CMK (cell line): ENCODE data around the gene SNAI3.

Experiments used
- DNase-seq: peaks from one replicate; pipeline ENCODE4 v3.0.0-alpha.2; 2010; ENCODE audit warnings: low read depth

The SNAI3 gene

DNA sequence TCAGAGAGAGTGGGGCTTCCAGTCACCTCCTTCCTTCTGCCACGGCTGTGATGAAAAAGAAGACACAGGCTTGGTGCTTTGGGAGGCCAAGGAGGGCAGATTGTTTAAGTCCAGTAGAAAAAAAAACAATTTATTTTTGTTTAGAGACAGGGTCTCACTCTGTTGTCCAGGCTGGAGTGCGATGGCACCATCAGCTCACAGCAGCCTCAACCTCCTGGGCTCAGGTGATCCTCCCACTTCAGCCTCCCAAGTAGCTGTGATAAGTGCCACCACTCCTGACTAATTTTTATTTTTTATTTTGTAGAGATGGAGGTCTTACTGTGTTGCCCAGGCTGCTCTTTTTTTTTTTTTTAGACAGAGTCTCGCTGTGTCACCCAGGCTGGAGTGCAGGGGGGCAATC, 20.7 kb downstream of the SNAI3 start:
- DNase-seq: no peak

DNA sequence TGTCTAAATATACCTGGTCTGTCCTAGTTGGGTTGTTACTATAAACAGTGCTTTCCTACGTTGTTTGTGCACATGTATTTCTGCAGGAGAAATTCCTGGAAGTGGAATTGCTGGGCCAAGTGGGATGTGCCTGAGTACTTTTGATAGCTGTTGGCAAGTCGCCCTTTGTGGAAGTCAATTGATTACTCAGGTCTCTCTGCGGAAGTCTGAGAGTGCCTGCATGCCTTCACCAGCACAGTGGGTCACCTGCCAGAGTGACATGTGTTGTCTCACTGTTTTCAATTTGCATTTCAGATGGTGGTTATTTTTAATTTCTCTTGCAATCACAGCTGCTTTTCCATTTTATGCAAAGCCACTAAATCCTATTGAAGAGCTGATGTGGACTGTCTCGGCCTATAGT, 21.2 kb downstream of the SNAI3 start:
- DNase-seq: no peak

DNA sequence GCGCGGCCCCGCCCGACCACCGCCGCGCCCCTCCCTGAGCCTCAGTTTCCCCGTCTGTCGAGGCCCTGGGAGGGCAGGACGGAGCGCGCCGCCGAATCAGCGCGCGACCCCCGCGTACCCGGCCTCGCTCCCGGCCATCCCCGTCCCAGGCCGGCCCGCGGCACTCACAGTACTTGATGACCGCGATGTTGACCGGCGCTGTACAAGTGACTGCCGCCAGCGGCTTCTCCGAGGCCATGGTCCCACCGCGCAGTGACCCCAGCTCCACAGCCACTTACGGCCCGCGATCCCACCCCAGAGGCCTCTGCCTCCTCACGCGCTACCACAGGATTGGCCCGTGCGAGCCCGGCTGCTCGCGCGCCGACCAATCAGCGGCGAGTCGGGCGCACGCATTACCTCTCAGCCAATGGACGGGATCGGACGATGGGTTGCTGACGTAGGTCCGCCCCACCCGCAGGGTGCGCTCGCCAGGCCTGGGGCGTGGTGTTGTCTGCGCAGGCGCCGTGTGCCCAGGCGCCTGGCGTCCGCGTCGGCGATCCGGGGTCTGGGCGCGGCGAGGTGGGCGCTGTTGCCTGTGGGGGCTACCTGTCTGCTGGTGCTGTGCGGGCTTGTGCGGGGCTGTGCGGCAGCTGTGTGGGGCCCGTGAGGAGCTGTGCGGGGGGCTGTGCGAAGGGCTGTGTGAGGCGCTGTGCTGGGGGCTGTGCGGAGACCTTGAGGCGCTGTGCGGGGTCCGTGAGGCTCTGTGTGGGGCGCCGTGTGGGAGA, 23.3 kb downstream of the SNAI3 start, which contains the start of gene MVD:
Gene MVD, minus strand, starts transcription at position 249 of the 764 bp plus-strand sequence. Its CDS starts 11 bp downstream, at position 238.
- peak; percentile 98 for DNase-seq

DNA sequence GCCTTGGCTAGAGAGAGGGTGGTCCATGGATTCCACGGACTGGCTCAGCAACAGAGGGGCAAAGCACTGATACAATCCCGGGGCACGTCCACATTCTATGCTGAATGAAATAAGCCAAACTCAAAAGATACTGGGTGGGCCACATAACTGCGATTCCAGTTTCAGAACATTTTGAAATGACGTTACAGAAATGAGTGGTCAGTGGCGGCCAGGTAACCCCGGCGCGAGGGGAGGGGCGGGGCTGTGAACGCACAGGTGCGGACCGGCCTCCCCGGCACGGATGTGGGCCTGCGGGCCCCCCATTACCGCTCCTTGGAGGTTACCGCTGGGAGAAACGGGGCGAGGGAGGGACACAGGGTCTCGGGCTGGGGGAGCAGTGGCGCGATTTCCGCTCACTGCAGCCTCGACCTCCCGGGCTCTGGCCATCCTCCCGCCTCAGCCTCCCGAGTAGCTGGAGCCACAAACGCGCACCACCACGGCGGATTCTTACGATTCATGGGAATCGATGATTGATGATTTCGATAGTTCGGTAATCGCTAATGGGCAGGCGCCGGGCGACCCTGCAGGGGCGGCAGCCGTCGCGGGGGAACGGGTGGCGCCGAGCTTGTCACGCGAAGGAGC, 24.0 kb downstream of the SNAI3 start:
- DNase-seq: no peak

DNA sequence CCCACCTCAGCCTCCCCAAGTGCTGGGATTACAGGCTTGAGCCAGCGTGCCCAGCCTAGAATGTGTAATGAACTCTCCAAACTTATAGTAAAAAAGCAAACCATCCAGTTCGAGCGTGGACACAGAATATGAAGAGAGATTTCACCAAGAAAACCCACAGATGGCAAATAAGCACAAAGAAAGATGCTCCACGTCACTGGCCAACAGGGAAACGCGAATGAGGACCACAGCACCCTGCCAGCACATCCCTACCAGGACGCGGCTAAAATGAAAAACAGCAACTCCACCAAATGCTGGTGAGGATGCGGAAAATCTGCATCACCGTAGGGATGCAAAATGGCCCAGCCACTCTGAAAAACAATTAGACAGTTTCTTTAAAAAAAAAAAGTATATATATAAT, 24.8 kb downstream of the SNAI3 start:
- DNase-seq: no peak

DNA sequence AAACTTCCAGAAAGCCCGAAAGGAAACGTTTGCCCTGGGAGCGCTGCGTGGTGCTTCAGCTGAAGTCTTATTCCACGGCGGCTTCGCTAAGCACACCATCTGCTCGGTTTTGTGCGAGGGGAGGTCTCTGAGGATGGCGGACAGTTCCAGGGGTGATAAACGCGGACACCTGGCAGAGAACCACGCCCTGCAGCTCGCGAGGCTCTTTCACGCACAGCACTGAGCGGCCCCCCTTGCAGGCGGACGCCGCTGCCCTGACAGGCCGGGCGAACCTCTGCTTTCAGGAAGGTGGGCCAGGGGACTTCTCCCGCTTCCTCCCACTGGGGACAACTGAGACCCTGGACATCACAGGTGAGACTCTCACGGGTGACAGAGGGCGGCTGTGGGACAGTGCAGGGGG, 27.1 kb downstream of the SNAI3 start:
- DNase-seq: no peak

DNA sequence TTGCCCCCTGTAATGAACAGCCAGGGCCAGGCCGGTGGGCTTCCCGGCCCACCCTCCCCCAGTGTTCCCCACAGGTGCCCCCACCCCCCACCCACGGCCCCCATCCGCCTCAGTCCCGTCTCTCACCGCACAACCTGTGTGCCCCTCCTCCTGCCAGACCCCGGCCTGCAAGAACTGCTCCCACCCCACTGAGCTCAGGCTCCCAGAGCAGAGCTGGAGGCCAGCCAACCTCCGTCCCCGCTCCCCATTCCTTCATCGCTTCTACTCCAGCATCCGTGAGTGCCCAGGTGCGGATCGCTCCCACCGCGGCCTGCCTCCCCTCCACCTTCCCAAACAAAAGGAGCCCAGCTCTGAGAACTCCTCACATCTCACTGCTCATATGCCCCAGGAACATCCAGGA, 27.6 kb downstream of the SNAI3 start:
- DNase-seq: no peak

DNA sequence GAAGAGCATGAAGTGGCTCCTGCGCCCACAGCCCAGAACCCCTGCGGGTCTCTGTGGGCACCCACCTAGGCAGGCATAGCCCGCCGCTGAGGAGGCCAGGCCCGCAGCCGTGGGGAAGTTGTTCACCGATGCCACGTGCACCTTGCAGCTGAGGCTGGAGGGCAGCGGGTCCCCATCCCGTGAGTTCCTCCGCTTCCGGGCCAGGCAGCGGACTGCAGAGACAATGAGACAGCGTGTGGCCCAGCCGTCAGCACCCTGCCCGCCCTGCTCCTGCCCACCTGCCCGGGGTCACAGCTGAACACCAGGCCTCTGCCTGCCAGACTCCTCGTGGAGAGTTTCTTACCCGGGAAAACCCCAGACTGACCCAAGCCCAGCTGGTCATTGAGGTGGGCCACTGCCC, 28.9 kb downstream of the SNAI3 start:
- no peak for DNase-seq

DNA sequence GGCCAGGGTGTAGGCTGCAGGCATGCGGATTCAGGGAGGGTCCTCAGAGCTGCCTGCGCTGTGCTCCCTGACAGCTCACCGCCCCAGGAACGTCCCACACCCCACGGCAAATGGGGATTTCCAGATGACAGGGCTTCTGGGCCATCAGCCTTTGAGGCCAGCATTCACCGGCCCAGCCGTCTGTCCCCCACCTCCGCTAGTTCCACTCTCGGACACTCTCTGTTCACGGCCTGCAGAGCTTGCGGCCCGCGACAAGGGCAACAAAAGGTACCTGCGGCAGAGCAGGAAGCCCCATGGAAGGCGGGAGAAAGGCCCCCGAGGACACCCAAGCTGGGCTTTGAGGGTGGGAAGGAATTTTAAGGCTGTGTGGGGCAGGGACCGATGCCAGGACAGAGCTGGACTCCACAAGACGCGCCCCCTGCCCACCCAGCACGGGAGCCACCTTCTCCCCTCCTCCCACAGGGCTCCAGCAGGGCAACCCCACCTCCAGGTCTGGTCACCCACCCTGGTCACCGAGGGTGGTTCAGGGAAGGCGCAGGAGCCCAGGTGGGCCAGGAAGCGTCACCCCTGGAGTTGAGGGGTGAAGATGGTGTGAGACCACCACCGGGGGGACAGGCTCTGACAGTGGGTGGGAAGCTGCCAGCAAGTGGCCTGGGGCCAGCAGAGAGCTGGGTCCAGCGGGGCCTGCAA, 29.9 kb downstream of the SNAI3 start:
- DNase-seq: no peak

DNA sequence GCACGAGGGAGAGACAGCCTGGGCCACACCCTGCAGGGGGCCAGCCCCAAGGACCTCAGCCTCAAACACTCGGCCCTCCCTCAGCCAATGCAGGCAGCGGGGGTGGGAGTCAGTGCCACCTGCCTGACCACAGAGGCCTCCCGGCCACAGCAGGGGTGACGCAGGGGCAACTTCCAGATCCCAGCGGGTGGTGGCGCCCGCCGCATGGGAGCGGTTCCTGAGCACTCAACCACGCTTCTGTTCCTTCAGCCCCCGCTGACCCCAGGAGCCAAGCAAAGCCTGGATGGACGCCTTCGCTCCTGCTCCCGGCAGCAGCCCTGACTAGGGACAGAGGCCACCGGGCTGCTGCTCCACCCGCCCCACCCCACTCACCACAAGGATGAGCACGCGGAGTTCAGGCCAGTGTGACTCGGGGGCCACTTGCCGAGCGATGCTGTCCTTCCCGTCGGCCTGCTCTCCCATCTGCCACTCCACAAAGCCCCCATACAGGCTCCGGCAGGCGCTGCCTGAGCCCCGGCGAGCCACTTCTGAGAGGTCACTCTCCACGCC, 30.5 kb downstream of the SNAI3 start:
- no peak for DNase-seq

DNA sequence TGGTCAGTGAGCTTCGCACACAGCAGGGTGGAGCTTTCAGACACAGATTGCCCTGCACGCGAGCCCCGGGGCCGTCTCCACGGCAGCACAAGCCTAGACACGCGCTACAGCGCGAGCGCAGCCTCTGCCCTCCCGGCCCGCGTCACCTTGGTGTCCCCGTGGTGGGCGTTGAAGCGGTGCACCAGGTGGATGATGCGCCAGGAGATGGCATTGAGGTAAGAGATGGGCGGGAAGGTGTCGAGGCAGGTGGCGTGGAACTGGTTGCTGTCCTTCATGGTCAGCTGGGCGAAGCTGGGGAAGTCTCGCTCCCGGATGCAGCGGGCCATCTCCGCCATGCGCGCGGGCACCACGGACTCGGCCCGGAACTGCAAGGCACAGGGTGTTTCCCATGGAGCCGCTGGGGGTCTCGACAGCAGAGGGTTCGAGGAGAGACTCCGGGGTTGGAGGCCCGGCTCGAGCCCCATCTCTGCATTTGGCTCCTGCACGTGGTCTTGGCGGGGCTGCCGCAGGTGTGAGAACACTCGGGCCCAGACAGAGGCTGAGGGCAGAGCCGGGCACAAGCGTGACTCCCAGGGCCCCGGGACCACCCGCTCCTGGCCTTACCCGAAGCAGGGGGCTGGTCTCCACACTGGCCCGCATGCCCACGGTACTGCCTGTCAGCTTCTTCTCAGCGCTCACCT, 31.1 kb downstream of the SNAI3 start:
- no peak for DNase-seq

DNA sequence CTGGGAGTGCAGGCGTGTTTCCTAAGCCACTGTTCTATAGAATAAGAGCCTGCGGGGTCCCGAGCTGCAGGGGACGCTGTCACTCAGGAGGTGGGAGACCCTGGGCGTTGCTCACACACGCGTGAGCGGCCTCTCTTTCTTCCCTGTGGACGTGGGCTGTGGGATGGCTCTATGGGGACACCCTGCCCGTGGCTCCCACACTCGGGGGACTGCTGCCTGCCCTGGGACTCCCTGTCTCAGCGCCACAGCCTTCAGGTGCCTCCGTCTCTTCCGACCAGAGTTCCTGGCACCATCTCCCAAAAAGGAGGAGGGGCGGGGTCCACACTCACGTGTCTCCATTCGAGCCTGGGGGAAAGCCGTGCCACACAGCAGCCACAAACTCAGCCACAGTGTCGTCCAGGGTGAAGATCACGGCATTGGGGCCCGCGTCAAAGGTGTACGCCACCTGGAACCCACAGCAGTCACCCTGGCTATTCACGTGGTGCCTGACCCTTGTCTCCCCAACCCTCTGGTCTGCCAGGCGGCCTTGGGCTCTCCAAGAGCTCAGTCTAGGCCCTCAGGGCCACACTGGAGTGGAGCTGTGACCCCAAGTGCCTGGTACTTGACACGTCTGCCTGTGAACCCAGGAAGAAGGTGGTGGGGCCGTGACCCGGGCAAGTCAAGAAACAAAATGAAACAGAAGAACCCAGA, 31.8 kb downstream of the SNAI3 start:
- DNase-seq: no peak

DNA sequence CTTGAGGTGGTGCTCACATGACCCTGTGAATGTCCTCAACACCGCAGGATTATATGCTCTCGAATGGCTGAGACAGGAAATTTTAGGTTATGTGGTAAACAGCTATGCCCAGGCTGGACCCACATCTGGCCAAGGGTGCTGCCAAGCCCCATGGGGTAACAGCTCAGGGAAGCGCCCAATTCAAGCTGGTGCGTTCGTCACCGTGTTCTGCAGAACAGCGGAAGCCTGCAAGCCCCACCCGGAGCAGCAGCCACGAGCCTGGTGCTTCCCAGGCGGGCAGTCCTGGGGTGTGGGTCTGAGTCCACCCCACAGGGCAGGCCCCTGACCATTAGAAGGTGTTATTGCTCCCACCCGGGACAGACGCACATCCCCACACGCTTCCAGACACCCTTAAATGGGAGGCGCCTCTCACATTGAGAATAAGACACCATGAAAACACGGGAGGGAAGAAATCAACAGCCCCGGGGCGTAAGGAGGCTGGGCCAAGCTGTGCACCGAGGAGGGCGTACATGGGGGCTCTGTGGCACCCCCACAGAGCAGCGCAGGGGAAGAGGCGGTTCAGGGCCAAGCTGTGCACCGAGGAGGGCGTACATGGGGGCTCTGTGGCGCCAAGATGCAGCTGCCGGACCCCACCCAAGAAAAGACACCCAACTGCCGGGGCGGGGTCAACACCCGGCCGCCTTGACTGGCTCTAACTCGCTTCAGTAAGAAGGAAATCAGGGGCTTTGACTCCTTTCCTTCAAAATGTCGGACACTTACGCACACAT, 32.5 kb downstream of the SNAI3 start:
- DNase-seq: no peak

DNA sequence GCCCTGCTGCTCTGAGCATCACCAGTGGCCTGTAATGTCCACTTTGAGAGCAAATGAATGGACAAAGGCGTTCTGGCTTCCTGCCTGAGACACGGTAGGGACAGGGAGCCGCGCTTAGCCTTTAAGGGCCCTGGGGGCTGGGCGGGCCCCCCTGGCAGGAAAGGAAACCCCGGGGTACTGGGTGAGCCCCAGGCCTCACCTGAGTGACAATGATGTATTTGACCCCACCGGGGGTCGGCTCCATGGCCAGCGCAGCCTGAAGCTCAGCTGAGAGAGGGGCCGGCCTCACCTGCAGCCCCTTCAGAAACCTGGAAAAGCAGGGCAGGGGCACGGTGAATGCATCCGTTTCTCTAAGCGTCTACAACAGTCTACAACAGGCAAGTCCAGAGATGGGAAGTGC, 33.2 kb downstream of the SNAI3 start:
- no peak for DNase-seq

DNA sequence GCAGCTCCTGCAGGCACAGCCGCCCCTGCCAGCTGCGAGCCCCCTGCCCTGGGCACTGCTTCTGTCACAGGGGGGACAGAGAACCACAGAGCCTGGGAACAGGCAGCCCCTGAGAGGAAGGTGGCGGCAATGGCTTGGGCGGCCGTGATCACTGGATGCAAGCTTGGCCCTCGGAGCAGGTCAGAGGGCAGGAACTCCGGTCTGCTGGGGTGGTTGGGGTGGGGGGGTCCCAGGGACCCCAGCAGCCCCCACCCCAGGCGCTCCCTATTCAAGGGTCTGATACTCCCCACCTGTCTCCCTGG, 33.6 kb downstream of the SNAI3 start:
- no peak for DNase-seq

DNA sequence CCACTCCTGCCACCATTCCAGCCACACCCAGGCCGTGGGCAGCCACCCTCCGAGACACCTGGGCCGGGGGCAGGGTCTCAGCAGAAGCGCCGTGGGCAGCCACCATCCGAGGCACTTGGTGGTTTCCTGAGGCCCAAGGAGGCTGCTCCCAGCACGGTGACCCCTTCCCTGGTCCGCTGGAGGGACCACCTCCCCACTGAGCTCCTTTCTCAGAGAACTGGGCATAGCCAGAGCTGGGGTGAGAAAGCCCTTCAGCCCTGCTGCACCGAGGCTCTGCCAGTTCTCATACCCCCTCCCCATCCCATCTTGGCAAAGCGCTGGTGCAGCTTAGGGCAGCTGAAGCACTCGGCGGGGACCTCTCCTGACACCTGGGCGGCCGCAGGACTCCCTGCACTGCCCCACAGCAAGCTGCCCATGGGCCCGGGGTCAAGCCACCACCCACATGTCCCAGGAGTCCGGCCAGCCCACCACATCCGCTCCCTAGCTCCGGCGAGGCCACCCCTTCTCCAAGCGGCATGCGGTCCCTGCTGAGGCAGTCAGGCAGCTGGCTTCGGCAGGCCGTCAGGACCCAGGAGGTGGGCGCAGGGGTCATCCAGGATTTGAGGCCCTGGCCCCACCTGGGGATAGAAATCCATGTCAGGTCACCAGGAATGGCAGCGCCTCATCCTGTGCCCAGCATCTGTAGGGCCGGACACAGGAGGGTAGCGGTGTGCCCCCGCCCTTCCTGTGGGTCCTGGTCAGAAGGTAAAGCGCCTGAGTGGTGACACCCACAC, 34.1 kb downstream of the SNAI3 start:
- no peak for DNase-seq

DNA sequence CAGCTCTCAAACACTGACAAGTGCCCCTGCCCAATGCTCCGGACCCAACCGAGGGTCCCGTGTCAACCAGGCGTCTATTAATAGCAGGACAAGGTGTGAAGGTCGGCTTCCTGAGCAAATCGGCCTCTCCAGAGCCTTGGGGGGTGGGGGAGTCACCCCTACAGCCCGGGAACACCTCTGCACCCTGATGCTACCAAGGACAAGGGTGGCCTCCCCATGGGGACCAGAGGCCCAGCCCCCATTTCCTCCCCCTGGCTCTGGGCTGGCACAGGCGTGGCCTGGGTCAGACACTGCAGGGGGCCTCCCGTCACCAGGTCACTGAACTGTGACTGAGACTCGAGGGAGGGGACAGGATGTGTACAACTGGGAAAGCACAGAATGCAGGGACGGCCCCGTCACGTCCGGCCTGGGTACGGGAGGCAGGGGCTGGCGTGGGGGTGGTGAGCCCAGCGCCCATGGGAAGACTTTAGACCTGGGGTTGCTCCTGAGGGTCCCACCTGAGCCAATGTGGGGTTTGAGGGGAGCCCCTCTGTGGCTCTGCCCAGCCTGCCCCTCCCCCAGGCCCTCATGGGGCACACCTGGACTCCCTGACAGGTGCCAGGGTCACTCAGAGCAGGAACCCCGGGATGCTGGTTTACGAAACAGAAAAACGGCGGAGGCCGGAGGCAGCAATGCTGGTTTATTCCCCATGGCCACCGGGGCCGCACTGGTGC, 34.9 kb downstream of the SNAI3 start:
- peak; percentile 90 for DNase-seq

DNA sequence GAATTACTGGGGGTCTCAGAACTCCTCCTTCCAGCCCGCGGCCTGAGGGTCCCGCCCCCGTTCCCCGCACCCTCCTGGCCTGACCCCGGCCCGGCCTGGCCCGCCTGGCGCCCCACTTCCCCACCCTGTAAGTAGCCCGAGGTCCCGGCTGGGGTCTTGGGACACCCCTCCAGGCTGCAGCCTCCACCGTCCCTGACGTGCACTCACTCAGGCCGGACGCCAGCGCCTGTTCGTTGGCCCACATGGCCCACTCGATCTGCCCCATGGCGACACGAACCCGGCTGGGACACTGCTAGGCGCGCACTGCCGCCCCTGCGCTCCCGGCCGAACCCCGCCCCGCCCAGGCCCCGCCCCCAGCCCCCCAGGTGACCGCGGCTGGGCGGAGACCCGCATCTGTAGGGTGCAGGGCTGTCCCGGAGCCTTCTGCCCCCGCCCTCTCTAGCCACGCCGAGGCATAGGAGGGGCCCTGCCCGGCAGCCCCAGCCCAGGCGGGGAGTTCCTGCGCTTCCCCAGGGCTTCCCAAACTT, 35.5 kb downstream of the SNAI3 start, which contains the start of gene CYBA:
Gene CYBA, minus strand, starts transcription at position 305 of the 527 bp plus-strand sequence. Its CDS starts 40 bp downstream, at position 265.
- peak; percentile 86 for DNase-seq
